GM18517 (cell line): ENCODE measurements around the gene UTP20.
"Not testable (repeated sequence)": the region's sequence is repeated elsewhere in the genome, so short reads cannot be mapped to it uniquely, and the experiment has no call there.

Experiments used
- ATAC-seq: cut with Tn5 transposase; IDR thresholded peaks from one replicate; pipeline ENCODE4 v1.9.1; 2021; ENCODE audit warnings: mild to moderate bottlenecking, moderate library complexity; ENCODE audit not compliant: unreplicated experiment

Gene UTP20

DNA sequence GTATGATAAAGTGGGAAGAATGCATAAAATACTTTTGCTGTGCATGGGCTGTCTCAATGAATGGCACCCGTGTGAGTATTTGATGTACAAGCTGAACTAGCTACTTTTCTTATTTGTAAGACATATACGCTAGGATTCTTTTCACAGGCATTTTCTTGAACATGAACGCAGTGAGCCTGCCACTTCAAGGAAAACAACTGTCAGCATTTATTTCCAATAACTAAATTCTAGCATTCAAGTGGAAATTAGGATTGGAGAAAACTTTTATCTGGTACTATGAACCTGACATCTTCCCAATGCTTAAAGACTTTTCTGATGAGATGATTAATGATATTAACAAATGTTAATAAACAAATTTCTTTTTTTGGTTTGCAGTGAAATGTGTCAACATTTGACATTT is 45.7 kb downstream of the UTP20 start:
- ATAC-seq = no peak

DNA sequence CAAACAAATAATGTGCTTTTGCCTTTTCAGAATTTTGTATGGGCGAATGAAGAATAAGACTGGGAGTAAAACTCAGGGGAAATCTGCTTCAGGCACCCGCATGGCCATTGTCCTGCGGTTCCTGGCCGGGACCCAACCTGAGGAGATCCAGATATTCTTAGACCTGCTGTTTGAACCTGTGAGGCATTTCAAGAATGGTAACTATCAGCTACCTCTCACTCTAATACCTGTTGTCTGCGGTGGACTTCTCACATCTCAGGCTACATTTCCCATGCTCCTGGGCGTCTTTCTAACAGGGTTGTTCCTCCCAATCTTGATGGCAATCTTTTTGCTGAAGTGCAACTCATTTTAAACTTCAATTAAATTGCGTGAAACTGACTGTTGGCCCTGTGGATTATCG is 47.1 kb downstream of the UTP20 start:
- ATAC-seq = no peak

DNA sequence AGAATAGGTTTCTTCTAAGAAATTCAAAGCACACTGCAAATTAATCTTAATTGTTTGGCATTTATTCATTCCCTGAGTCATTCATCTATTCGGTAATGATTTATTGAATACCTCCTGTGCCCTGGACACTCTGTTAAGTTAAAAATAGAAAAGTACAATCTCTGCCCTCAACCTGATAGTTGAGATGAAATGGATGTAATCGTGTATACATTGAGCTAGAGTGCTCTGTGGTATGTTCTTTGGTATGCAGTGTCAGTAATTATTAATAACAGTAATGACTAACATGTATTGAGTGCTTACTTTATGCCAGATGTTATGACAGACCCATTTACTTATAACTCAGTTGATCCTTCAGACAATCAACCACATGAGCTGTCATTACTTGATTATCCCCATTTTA is 47.6 kb downstream of the UTP20 start:
- no peak for ATAC-seq

DNA sequence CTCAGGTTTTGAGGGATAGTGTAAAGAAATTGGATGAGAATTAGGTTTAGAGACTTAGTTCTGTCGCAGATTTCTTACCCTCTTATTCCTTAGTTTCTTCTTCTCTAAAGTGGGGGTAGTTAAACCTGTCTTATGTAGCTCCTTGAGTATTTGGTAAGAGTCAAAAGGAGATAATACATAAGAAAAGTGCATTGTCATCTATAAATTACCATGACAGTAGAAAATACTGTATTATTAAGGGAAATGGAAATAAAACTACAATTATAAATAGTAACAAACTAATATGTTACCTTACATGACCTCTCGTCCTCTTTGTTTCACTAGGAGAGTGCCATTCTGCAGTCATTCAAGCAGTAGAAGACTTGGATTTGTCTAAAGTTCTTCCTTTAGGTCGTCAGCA is 49.0 kb downstream of the UTP20 start:
- ATAC-seq = no peak

DNA sequence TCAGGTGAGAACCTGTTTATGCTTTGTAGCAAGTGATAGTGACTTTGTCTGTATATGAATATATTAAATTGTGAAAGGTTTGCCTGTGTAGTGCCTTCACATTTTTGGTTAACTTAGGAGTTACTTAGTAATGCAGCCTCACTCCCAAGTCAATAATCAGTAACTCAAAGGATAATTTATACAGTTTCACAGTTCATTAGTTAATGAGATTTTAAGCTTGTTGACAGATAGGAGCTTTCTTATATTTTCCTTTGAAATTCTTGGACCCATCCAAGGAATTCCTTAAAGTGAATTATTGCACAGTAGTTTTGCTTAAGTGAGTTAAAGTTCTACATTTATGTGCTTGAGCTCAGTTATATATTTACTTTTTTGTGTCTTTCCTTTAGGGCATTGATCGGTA is 50.7 kb downstream of the UTP20 start:
- ATAC-seq = no peak

DNA sequence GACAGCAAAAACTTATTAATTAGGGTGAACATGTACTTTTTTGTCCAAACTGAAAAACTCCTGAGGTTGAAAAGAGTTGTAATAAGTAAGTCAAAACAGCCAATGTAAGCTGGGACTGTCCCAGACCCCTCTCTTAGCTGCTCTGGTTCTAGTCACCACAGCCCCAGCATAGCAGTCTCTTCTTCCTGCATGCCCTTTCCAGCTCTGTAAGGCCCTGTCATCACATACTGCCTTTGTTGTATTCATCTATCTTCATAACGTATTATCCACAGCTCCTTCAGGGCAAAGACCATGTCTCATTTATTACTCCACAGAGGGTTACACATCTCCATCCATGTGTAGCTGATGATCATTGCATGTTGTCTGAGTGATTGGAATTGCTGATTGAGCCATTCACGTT is 56.5 kb downstream of the UTP20 start:
- ATAC-seq = no peak

DNA sequence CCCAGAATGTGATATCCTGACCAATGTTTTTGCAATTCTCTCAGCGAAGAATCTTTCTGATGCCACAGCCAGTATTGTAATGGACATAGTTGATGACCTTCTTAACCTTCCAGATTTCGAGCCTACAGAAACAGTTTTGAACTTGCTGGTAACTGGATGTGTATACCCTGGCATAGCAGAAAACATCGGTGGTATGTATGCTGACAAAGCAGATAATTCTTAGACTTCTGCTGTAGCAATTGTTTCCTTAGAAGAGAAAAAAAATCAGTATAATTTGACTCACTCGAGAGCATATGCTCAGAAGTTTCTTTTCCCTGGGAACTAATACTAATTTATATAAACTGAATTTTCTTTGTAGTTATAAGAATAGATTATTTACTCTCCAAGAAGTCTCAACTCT is 58.2 kb downstream of the UTP20 start:
- no peak for ATAC-seq

DNA sequence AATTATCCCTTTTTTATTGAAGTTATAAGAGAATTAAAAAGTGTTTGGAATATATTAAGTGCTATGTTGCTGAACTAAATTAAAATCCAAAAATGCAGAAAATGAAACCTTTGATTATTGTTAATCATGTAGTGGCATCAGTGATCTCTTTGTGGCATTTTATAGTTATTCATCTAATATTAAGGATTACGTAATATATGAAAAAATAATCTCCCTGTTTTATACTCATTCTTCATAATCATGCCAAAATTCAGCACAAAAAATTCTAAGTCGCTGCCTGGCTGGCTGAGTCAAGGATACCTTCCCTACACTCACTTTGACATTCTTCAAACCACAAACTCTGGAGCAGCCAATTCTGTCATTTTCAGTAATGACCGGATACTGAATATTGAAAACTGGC is 64.0 kb downstream of the UTP20 start:
- no peak for ATAC-seq

DNA sequence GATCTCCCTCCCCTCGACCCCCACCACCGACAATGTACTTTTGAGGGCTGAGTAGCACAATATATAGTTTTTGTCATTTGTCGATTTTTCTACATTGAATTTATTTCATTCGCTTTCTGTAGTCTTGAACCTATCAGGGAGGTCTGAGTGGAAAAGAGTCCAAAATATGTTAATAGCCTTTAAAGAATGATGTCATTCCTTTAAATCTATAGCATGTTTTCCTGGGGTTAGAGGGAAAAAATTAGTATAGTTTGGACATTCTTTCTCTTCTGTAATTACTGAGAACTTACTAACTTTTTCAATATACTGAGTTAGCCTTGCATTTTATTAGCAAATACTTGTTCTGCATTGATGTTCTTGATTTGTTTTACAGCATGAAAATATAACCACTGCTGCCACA is 71.8 kb downstream of the UTP20 start:
- ATAC-seq = no peak

DNA sequence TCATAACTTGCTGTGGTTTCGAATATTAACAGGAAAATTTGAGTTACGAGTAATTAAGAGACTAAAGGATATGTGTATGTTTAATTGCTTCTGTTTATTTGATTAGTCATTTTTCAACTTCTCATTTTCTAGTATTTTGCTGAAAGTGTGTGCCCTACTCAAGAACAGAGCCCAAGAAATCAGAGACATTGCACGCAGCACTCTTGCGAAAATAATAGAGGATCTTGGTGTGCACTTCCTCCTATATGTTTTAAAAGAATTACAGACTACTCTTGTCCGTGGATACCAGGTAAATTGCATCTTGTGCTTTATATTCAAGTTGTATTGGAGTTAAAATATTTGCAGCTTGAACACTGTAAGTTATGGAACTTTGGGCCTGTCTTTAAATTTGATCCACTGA is 76.9 kb downstream of the UTP20 start:
- no peak for ATAC-seq

DNA sequence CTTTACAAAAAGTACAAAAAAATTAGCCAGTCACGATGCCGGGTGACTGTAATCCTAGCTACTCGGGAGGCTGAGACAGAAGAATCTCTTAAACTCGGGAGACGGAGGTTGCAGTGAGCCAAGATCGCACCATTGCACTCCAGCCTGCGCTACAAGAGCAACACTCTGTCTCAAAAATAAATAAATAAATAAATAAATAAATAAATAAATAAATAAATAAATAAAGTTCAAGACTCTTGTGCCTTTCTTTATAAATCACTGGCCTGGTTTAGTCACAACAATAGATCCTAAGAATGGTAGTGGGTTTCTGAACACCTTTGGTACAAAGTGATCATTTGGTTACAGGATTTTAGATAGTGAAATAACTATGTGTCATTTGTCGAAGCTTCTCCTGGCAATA is 81.5 kb downstream of the UTP20 start:
- no peak for ATAC-seq

DNA sequence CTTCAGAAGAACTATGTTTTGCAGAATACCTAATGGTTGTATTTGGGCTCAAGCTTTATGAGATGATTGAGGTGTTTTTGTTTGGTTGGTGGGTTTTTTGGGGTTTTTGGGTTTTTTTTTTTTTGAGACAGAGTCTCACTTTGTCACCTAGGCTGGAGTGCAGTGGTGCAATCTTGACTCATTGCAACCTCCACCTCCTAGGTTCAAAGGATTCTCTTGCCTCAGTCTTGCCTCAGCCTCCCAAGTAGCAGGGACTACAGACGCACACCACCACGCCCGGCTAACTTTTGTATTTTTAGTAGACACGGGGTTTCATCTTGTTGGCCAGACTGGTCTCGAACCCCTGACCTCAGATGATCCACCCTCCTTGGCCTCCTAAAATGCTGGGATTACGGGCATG is 88.1 kb downstream of the UTP20 start:
- no peak for ATAC-seq

DNA sequence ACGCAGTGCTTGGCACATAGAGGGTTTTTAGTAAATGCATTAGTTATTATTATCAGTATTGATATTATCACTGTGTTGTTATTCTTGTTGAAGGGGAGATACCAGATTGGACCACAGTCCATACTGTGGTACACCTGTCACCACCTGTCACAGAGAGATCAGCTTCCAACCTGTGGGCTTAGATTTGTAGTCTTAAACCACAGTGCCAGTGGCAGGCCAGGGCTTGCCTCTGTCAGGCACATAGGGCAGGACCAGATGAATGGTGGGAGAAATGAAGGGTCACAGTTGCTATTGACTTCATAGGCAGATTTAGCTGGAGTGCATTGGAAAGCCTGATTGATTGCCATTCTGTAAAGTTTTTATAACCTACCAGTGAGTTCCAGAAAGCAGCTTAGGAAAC is 92.5 kb downstream of the UTP20 start:
- ATAC-seq = no peak

DNA sequence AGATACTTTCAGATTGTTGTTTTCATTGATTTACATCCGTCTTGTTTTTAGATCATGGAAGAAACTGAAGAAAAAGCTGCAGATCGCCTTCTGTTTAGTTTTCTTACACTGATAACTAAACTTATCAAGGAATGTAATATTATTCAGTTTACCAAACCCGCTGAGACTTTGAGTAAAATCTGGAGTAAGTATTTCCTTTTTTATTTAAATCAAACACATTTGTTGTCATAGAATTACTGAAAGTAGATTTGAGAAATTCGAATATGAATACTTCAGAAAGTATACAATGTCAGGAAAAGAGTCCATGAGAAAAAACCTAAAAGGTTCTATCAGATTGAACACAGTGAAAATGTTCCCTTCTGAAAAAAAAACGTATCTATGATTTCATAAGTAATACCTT is 95.7 kb downstream of the UTP20 start:
- ATAC-seq = no peak

DNA sequence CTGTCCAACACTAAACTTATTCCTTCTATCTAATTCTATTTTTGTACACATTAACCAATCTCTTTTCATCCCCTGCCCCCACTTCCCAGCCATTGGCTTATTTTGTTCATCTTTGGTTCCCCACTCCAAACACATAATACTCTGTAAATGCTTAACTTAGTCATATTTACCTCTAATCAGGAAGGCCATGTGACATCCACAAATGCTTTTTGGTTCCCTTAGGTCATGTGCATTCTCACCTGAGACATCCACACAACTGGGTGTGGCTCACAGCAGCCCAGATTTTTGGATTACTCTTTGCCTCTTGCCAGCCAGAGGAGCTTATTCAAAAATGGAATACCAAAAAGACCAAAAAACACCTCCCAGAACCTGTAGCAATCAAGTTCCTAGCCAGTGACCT is 99.2 kb downstream of the UTP20 start:
- no peak for ATAC-seq

DNA sequence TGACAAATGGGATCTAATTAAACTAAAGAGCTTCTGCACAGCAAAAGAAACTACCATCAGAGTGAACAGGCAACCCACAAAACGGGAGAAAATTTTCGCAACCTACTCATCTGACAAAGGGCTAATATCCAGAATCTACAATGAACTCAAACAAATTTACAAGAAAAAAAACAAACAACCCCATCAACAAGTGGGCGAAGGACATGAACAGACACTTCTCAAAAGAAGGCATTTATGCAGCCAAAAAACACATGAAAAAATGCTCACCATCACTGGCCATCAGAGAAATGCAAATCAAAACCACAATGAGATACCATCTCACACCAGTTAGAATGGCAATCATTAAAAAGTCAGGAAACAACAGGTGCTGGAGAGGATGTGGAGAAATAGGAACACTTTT is 111.3 kb downstream of the UTP20 start:
- not testable (repeated sequence) for ATAC-seq

DNA sequence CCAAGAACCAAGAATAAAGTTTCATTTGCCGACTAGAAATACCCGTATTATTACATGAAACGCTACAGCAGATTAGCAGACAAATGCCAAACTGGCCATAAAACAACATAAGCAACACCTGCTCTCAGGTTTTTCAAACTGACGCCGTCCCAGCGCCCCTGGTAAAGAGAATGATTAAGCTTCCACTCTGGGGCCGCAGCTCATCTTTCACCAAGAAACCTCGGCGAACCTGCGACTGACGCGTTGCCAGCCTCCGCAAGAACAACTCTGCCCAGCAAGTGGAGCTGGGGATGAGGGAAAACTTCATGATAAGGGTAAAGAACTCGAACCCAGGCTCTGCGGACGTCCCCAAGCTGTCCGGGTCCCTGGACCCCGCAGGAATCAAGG is 127.1 kb downstream of the UTP20 start:
- ATAC-seq = peak; percentile 29

DNA sequence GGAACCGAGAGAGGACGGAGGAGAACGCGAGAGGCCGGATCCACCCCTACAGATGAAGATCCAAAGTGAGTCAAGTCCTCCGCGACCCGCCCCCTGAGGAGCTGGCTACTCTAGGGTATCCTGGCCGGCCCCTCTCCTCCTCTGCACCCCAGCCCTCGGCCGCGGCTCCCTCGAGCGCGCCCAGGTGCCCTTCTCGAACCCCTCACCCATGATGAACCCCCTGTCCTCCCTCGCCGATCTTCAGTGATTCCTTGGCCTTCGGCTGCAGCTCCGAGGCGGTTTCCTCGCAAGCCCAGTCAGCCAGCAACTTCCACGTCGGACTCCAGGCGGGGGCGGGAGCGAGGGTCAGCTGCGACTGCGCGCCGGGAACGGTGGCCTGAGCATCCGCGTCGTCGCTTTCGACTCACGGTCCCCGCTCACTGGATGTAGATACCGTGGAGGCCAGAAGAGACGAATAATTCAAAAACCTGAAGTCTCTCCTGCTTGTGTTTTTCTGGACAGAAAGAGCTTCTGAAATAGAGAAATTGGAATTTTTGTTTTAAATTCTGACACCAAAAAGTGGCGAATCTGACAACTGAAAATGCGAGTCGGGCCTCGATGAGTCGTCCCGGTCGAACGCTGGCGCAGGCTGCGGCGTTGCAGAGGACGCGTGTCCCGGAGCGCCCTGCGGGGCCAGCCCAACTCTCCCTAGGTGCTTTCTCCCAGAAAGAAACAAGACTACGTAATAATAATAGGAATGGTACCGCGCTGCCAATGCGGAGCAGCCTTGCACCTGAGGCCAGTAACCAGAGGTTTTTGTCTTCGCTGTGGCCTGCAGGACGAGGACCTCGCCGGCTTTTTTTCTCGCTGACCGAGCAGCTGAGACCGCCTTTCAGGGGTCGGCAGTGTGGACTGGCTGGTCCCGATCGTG is 127.8 kb downstream of the UTP20 start, which contains the start of gene ARL1:
Gene ARL1 (minus strand): TSS at position 337 of the 910 bp plus-strand sequence. CDS start 127 bp downstream, at position 210.
- ATAC-seq = peak; percentile 63

DNA sequence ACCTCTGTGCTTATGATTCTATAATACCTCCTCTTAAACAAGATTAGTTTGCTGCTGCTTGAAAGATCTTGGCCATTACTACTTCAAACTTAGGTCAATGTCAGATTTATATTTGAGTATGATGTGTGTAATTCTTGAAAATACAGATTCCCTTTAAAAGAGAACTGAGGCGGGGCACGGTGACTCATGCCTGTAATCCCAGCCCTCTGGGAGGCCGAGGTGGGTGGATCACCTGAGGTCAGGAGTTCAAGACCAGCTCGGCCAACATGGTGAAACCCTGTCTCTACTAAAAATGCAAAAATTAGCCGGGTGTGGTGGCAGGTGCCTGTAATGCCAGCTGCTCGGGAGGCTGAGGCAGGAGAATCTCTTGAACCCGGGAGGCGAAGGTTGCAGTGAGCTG is 130.3 kb downstream of the UTP20 start:
- ATAC-seq = not testable (repeated sequence)

DNA sequence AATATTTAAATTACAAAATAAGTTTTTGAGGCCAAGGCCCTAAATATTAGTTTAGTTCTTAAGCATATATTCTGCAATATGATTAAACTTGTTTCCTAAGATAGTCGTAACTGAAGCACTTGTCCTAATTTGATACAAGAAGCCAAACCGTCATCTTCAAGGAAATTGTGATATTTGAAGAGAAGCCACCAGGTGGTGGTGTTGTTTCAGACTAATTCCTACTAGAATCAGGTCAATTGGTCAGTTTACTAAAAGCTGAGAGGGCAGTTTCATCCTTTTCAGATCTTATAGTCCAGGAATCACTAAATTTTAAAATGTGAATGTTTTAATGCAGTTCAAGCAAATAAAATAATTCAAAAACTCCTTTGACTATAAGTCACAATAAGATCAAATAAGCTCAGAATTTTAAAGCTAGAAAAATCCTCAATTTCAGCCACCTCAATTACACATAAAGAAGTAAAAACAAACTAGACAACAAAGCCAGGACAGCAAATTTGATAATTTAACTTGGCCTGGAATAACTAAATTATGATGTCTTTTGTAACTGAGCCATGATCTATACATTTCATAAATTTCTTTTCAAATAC is 134.7 kb downstream of the UTP20 start:
- peak; percentile 72 for ATAC-seq

DNA sequence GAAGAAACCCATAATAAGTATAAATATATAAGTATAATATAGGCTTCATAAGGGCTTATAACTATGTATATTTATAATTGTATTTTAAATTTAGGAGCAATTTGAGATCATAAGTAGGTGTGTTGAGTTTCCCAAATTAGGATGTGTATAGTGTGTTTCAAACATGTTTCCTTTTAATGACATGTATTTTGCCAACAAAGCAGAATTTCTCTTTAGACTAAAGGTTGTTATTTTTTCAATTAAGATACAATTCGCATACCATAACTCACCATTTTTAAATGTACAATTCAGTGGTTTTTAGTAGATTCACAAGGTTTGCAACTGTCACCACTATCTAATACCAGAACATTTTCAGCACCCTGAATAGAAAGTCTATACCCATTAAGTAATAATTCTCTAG is 135.3 kb downstream of the UTP20 start:
- ATAC-seq = no peak

DNA sequence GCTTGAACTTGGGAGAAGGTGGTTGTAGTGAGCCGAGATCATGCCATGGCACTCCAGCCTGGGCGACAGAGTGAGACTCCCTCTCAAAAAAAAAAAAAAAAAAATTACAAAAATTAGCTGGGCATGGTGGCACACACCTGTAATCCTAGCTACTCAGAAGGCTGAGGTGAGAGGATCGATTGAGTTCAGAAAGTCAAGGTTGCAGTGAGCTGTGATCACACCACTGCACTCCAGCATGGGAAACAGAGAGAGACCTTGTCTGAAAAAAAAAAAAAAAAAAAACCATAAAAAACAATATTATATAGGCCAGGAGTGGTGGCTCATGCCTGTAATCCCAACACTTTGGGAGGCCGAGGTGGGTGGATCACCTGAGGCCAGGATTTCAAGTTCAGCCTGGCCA is 142.2 kb downstream of the UTP20 start:
- ATAC-seq = not testable (repeated sequence)
